GM19463 (cell line): Measurements from ENCODE around the gene PNLIPRP1.

Experiments used
- ATAC-seq: cut with Tn5 transposase; IDR thresholded peaks from one replicate; pipeline ENCODE4 v1.9.1; 2021; ENCODE audit warnings: mild to moderate bottlenecking, moderate library complexity; ENCODE audit not compliant: unreplicated experiment

The PNLIPRP1 gene

DNA sequence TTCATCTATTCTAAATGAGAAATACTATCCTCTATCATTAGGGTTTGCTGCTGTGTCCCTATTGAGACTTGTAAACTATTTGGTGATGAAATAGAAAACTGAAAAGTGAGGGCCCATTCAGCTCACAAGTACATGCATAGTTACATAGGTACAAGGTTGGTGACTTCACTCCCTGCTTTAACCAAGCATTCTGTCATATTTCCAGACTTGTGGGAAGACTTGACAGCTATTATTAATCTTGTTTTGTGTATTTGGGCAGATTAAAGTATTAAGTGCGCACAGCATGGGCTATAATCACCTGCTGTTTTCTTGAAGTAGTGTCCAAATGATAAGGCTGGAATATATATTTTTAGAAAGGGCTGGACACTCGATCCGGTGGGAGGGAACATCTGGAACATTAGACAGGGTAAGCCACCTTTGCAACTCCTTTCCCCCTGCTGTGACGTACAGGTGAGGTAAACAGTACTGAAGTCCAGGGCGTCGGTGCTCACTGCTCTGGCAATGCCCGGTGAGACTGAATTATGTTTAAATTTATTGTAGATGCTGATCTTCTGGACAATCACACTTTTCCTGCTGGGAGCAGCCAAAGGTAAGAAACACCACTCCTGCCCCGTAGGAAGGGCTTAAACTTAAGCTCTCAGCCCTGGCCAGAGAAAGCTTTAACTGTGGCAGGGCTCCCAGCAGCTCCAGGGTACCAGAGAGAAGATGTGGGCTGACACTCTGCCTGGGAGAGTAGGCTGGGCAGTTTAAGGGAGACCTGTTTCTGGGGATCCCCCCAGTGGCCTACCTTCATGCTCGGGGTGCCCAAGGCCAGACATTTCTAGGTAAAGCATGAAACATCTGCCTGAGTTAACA lies at the start of gene PNLIPRP1:
TSS of gene PNLIPRP1 (plus strand) at position 370 of the 855 bp plus-strand sequence. CDS start at position 541, 171 bp downstream.
- ATAC-seq = no peak

DNA sequence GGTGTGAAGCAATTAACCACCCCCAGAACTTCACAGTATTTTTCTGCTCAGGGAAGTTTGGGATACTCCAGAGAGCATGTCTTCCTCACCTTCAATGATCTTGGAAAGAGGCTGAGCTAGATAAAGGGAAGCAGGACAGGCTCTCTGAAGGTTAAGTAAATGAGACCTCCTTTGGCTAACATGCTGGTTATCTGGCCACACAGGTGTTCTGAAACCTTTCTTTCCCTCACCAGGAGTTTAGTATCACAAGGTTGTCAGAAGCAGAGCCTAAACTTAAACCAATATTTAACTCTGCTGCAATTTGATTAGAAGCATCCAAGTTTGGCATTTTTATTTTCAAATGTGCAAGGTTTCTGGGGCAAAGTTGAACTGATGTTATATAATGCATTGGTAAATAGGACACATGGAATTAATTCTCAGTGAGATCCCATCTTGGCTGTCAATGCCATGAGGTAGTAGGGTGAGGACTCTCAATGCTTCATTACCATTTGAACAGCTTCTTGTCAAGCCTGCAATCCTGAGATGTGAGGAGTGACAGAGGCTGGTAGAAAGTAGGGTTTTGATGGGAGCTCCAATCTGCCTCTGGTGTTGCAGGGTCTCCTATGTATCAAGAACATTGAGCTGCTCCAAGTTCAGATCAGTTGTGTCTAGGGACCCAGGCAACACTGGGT lies 48.6 kb upstream of the PNLIPRP1 start:
- ATAC-seq = no peak

DNA sequence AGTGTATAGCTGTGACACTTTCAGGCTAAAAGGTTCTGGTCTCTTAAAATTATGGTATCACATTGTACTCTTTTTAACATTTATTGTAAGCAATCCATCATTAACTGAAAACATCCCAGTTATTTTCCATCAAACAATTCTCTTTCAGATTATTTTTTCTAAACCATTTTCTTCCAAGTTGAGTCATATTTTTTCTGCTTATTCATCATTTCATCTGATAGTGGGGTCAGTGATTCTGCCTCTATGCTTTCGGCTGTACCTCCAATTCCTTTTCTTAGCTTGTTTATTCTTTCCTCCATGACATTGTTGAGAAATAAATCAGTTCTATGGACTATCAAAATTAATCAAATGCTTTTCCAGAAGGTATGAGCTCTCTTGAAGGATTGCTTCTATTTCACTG lies 45.6 kb upstream of the PNLIPRP1 start:
- no peak for ATAC-seq

DNA sequence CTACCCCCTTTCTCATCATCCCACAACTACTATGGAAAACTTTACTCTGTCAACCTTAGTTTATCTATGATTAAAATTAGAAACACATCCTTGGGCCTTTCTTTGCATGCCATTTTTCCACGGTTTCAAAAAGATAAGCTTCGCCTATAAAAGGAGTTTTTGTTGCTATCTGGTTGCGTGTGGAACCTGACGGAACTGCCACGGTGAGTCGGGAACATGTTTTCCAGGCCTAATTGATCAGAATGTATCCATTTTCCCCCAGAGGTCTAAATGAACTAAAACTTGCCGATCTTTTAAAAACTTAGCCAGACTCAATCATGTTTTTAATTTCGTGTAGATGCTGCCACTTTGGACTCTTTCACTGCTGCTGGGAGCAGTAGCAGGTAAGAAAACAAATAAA lies 45.0 kb upstream of the PNLIPRP1 start, which contains the start of gene PNLIP:
TSS of gene PNLIP (plus strand) at position 176 of the 400 bp plus-strand sequence. CDS start at position 338, 162 bp downstream.
- ATAC-seq = no peak

DNA sequence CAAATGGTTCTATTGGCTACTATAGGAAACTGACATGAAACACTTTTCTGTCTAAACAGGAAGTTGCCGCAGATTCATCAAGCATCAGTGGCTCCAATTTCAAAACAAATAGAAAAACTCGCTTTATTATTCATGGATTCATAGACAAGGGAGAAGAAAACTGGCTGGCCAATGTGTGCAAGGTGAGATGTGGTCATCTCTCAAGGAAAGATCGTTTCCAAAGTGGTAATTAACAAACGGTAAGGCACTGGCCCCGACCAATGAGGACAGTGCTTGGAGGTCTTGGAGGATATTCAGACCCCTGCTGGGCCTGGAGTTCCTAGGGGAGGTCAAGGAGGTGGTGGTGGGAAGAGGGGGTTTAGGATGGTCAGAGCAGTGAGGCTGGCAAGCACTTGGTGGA lies 42.5 kb upstream of the PNLIPRP1 start:
- ATAC-seq = no peak

DNA sequence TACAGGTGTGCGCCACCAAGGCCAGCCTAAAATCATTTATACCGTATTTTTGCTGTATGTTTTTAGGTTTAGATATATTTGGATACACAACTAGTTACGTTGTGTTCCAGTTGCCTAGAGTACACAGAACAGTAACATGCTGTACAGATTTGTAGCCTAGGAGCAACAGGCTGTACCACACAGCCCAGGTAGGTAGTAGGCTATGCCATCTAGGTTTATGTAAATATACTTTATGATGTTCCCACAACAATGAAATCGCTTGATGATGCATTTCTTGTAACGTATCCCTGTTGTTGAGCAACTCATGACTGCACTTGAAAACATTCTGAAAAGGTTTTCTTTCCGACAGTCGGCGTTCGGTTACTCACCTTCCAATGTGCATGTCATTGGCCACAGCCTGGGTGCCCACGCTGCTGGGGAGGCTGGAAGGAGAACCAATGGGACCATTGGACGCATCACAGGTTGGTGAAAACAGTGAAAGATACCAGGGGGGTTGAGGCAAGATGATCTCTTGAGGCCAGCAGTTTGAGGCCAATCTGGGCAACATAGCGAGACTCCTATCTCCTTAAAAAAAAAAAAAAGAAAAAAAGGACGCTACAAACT lies 37.3 kb upstream of the PNLIPRP1 start:
- ATAC-seq = no peak

DNA sequence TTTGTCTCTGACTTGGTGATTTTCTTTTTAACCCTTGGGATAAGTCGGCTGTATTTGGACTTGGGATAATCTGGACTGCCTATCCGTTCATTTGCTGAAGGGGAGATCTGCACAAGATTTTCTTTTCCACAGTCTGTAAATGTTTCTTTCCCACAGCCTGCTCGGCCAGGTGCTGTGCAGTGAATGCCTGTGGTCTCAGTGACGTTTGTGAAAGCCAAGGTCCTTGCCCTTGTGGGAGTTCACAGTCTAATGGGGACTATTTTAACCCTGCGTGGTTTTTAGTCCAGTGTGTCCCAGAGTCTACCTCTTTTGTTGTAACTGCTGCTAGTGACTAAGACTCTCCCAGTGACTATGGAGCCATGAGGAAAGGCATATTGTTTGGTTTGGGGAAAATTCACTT lies 36.1 kb upstream of the PNLIPRP1 start:
- no peak for ATAC-seq

DNA sequence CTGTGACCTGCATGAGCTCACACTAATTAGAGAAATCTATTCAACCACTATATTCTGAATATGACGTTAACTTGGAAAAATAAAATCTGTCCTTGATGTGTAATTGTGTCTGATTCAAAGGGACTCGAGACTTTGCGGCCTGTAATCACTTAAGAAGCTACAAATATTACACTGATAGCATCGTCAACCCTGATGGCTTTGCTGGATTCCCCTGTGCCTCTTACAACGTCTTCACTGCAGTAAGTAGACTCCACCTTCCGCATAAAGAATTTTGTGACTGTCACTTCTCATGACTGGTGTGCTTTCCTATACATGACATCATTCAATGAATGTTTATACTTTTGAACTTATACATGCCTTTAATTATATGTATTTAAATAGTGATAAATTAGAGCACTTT lies 34.9 kb upstream of the PNLIPRP1 start:
- ATAC-seq = no peak

DNA sequence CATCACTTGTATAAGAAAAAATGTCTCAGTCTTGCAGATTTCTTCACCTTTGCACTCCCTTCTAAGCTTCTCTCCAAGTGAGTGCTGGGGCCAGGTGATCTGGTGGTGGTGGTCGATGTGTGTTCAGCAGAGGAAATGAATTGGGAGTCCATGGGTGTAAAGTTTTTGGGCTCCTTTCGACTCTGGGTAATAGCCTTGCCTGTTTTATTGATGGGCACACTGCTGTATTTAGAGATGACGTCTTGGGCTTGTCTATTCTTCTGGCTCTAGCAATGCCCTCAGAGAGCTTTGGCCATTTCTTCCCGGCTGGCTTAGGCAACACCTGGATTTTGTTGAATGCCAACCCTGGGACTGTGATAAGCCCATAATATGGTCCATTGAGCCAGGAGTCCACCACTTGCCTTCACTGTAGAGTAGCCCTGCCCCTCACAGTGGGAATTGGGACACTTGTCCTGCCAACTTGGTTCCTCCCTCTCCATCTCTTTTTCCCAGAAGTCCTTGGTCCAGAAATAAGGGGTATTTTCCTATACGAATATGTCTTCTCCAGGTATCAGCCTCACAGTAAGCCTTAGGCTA lies 33.4 kb upstream of the PNLIPRP1 start:
- no peak for ATAC-seq

DNA sequence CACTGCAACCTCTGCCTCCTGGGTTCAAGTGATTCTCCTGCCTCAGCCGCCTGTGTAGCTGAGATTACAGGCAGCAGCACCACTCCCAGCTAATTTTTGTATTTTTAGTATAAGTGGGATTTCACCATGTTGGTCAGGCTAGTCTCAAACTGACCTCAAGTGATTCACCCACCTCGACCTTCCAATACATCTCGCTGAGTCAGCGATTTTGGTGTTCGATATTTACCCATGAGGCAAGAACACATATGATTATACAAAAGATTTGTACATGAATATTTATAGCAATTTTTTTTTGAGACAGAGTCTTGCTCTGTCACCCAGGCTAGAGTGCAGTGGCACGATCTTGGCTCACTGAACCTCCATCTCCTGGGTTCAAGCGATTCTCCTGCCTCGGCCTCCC lies 25.2 kb upstream of the PNLIPRP1 start:
- no peak for ATAC-seq

DNA sequence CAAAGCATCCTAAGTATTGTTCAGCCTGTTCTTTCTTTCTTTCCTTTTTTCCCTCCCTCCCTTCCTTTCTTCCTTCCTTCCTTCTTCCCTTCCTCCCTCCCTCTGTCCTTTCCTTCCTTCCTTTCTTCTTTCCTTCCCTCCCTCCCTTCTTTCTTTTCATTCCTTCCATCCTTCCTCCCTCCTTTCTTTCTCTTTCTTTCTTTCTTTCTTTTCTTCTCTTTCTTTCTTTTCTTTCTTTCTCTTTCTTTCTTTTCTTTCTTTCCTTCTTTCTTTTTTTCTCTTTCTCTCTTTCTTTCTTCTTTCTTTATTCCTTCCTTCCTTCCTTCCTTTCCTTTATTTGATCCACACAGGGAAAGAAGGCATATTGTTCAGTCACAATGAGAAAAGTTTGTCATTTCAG lies 23.8 kb upstream of the PNLIPRP1 start:
- no peak for ATAC-seq

DNA sequence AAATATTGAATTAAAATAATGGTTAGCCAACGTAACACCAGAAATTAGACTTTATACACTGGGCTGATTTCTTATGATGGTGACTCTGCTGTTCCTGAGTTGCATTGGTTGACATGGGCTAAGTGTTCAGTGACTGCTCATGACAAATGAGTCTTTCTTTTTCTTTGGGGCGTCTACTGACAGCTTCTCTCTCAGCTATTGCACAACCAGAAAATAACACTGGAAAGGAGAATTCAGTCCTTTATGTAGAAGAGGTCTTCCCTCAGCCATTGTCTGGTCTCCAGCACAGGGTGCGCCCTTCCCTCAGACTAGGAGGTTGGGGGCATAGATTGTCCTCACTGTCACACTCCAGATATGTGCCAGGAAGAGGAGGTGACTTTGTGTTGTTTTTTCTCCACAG lies 23.4 kb upstream of the PNLIPRP1 start:
- ATAC-seq = no peak

DNA sequence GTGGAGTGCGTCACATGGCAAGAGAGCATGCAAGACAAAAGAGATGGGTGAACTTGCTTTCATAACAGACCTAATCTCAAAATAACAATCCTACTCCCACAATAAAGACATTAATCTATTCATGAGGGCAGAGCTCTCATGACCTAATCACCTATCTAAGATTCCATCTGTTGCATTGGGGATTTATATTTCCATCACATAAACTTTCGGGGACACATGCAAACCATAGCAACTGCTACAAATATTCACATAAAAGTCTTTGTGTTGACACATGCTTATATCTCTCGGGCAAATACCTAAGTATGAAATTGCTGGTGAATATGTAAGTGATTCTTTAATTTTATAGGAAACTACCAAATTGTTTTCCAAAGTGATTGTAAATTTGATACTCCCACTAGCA lies 16.0 kb upstream of the PNLIPRP1 start:
- ATAC-seq = no peak

DNA sequence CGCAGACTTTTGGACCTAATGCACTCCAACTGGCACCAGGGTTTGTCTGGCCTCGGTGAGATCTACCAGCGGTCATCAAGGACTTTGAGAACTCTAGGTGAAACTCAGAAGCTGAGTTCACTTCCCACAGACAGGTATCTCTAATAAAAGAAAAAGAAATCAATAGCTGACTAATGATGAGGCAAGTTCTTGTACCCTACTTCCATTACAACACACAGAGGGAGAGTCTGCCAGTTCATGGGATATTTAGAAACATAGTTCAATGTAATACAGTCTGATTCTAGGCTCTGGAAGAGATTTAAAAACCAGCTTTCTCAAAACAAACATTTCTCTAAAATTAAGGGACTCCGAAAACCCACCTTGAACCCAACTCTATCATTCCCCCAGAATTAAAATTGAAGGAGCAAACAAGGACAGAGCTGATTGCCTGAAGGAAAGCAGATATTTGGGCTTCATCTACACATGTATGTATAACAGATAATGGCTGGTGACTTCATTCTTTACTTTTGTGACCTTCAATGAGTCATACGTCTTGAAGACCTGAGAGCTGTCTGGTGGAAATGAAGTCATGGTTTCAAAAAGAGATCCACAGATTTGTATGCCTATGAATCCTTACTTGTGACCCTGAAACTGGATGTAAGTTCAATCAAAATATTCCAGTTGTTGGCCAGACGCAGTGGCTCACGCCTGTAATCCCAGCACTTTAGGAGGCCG lies 2.7 kb upstream of the PNLIPRP1 start:
- ATAC-seq = no peak

DNA sequence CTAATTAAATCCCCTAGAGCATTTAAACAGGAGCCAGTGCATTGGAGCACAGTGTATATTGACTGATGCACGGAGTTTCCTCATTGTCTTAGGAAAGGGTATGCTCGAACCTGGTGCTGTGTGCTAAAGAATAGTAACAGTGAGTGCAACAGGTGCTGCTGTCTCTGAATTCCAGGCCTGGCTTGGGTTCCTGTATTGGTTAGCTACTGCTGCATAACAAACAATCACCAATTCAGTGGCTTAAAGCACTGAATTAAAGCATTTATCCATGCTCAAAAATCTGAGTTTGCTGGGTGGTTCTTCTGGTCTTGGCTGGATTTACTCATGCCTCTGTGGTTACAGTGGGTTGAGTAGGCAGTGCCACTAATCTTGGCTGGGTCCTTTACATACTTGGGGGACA lies 1.8 kb upstream of the PNLIPRP1 start:
- no peak for ATAC-seq

DNA sequence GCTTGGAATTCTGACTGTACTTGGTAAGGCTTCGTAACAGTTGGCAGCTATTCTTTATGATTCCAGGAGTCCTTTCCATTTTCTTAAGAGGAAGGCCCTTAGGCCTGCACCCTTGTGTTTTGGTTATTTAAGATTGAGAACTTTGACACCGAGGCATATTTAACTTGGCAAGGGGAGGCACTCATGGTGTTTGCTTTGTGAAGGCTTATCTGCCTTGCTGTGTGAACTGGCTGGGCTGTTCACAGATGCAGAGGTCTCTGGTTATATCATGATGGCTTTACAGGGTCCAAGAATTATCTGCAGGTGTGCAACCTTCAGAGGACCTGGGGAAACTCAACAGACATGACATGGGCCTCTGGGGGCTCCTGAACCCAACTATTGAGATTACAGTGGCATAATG lies 833 bp upstream of the PNLIPRP1 start:
- ATAC-seq = no peak

DNA sequence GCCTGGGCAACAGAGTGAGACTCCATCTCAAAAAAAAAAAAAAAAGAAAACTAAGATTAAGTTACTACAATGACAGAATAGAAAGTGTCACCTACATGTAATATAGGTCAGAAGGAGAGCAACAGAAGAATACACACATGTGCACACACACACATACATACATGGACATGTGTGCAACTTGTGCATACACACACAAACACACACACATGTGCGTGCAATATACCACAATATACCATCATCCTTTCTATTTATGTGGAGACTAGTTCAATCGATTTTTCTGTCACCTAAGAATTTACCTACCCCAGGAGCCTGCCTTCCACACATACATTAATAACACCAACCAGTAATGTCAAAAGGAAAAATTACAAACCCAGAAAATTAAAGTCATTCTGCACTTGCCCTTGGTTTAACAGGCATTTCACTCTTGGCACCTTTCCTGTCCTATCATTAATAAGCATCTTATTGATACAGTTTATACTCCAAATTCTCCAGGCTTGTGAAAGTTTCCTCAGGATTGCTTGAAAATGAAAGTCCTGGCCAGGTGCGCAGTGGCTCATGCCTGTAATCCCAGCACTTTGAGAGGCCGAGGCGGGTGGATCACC lies 2.5 kb downstream of the PNLIPRP1 start:
- ATAC-seq = no peak

DNA sequence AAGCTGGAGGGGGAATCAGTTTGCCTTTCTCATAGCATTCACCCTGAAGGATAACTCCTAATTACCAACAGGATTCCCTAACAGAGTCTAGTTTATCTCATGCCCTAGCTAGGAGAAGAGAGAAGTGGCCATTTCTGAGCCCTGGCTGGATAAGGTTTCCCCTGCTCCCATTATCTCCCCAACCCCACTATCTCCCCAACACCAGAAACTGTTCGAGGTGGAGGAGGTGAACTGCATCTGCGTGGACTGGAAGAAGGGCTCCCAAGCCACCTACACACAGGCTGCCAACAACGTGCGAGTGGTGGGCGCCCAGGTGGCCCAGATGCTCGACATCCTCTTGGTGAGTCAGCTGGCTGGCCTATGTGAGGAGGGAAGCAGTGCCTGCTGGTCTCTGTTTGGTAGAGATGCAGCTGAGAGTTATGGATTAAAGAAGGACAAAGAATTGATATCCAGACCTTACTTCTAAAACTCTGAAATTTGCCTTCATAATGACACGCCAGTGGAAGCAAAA lies 3.8 kb downstream of the PNLIPRP1 start:
- no peak for ATAC-seq

DNA sequence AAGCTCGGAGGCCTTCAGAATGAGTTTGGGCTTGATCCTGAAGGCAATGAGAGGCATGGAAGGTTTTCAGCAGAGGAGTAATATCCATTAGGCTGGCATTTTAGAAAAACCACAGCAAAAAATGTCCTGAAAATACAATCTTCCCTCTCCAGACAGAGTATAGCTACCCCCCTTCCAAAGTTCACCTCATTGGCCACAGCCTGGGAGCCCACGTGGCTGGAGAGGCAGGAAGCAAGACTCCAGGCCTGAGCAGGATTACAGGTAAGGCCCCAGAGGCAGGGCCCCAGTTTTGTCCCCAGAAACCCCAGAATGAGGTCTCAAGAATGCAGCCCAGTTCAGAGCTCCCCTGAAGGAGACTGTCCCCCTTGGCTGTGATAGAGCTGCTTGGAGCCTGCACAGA lies 5.3 kb downstream of the PNLIPRP1 start:
- no peak for ATAC-seq

DNA sequence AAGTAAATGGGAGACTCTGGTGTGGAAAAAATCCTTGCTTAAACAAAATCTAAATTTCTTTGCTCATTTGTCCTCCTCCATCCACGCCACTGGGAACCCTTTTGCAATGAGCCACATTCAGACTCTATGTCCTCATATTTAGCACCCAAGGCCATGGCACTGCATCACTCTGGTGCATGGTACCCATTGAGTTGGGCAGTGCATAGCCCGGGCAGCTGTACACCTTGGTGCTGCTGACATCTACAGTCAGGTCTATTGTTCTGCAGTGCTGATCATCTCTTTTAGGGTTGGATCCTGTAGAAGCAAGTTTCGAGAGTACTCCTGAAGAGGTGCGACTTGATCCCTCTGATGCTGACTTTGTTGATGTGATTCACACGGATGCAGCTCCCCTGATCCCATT lies 6.8 kb downstream of the PNLIPRP1 start:
- ATAC-seq = no peak
